ENCODE results near the gene SEMA5A. TPM values are rescaled to one million over a fixed set of nuclear protein-coding genes. Genes with fewer than 3 reads are reported as not detected.

The SEMA5A gene
- total RNA-seq, 1 experiment from 2014 or later: 9.3 TPM

DNA sequence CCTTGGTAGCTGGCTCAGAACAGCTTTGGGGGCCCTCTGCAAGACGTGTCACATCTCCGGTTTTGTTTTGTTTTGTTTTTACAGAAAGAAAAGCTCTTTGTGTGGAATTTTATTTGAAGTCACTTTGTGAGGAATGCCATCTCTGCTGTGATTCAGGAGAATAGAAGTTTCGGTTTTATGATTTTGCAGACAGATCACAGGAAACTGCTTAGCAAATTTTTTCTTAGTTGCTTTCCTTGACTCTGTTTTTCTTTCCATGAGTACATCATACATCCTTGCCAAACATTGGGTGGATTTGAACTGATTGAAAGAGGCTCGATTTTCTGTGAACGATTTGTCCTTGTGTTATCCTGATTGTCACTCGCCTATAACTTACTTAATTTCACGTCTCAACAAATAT, 5.1 kb downstream of the SEMA5A start (continued):
- TF ChIP-seq NFYB (CRISPR knock-in tag; conservative IDR thresholded peaks at IDR 0.05; ENCODE audit: low read depth): no peak

DNA sequence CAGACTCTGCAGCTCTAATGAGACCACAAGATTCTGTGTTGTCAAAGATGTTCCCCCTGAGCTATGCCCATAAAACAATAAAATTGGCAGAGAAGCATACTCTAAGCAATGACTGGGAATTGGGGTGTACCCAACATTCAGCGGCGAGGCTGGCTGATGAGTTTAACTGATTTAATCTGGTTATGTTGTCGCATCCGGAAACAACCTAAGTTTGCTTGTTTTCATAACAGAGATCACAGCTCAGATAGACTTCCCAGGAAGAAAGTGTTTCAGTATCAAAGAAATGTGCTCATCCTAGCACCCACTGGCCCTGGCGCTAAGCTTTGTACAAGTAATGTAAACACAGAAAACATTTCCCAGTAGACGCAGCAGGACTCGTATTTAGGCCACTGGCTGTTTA, 7.4 kb downstream of the SEMA5A start:
- Mint-ChIP-seq H3K4me1 (peaks cover 23% of the 10 kb centered on the region), H3K9me3 (no peaks in the 10 kb centered on the region), H3K4me3 (no peak overlapping the region), H3K27me3 (ENCODE audit: low read depth) (no peaks in the 10 kb centered on the region), H3K27ac (no peak overlapping the region), H3K36me3 (no peaks in the 10 kb centered on the region)
- TF ChIP-seq, protein P1, sequence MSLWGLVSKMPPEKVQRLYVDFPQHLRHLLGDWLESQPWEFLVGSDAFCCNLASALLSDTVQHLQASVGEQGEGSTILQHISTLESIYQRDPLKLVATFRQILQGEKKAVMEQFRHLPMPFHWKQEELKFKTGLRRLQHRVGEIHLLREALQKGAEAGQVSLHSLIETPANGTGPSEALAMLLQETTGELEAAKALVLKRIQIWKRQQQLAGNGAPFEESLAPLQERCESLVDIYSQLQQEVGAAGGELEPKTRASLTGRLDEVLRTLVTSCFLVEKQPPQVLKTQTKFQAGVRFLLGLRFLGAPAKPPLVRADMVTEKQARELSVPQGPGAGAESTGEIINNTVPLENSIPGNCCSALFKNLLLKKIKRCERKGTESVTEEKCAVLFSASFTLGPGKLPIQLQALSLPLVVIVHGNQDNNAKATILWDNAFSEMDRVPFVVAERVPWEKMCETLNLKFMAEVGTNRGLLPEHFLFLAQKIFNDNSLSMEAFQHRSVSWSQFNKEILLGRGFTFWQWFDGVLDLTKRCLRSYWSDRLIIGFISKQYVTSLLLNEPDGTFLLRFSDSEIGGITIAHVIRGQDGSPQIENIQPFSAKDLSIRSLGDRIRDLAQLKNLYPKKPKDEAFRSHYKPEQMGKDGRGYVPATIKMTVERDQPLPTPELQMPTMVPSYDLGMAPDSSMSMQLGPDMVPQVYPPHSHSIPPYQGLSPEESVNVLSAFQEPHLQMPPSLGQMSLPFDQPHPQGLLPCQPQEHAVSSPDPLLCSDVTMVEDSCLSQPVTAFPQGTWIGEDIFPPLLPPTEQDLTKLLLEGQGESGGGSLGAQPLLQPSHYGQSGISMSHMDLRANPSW (CRISPR knock-in tag; conservative IDR thresholded peaks at IDR 0.05; ENCODE audit: low read depth): no peak
- TF ChIP-seq CBFB (CRISPR knock-in tag; IDR thresholded peaks at IDR 0.05; ENCODE audit: low read depth) (no peak), MYBL2 (CRISPR knock-in tag; IDR thresholded peaks at IDR 0.05) (no peak), GRHL2 (CRISPR knock-in tag; IDR thresholded peaks at IDR 0.05; ENCODE audit: insufficient replicate concordance, severe bottlenecking) (no peak), JAZF1 (CRISPR knock-in tag; IDR thresholded peaks at IDR 0.05) (no peak), ATF1 (CRISPR knock-in tag; IDR thresholded peaks at IDR 0.05) (no peak), ZNF219 (CRISPR knock-in tag; IDR thresholded peaks at IDR 0.05; ENCODE audit: borderline replicate concordance) (no peak)
- TF ChIP-seq, protein P2, sequence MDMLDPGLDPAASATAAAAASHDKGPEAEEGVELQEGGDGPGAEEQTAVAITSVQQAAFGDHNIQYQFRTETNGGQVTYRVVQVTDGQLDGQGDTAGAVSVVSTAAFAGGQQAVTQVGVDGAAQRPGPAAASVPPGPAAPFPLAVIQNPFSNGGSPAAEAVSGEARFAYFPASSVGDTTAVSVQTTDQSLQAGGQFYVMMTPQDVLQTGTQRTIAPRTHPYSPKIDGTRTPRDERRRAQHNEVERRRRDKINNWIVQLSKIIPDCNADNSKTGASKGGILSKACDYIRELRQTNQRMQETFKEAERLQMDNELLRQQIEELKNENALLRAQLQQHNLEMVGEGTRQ (CRISPR knock-in tag; IDR thresholded peaks at IDR 0.05): no peak
- TF ChIP-seq, protein P3, sequence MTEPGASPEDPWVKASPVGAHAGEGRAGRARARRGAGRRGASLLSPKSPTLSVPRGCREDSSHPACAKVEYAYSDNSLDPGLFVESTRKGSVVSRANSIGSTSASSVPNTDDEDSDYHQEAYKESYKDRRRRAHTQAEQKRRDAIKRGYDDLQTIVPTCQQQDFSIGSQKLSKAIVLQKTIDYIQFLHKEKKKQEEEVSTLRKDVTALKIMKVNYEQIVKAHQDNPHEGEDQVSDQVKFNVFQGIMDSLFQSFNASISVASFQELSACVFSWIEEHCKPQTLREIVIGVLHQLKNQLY (CRISPR knock-in tag; IDR thresholded peaks at IDR 0.05): no peak
- TF ChIP-seq, protein P4, sequence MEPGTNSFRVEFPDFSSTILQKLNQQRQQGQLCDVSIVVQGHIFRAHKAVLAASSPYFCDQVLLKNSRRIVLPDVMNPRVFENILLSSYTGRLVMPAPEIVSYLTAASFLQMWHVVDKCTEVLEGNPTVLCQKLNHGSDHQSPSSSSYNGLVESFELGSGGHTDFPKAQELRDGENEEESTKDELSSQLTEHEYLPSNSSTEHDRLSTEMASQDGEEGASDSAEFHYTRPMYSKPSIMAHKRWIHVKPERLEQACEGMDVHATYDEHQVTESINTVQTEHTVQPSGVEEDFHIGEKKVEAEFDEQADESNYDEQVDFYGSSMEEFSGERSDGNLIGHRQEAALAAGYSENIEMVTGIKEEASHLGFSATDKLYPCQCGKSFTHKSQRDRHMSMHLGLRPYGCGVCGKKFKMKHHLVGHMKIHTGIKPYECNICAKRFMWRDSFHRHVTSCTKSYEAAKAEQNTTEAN (CRISPR knock-in tag; IDR thresholded peaks at IDR 0.05): no peak
- CTCF ChIA-PET: interaction anchor here (1.3 kb wide), 1 partner anchor 383 kb away, joined by 3 read pairs; no protein-coding TSS in a partner anchor
- ATAC-seq: no peak
- POLR2A ChIA-PET: no interaction called here
- DNase-seq (ENCODE audit: low spot score): no peak

DNA sequence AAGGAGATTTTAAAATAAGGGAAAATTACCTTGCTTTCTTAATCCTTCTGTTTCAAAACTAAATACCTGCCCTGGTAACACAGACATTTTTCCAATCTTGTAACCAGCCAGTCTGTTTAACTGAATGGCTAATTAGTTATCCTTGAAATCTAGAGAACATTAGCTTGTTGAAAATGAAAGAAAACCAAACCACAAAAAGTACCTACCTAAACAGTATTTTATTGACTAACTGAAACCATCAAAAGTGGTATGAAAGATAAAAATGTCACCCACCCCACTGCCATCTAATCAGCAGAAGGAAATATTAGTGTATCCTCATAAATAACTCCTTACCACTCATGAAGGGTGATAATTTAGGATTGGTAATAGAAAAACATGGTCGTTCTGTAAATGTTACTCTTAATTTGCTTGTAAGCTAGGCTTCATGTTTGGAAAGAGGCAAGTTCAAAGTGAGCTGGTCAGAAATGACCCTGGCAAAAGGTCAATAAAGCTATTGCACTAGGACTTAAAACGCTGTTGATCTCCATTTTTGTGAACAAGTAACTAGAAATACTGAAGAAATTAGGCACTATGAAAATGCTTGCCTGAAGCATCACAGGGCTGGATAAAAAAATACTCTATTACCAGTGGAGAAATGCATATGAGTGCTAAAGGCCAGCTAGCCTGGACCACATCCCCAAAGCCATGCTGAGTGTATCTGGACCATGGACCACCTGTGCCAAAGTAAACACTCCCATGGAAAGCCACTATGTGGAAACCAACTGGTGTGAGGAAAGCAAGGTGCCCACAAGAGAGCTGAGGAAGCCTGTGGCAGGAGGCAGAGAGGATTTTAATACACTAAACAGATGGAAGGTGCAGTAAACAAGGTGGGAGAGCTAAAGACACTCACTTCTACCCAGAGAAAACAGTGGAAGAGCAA, 8.4 kb downstream of the SEMA5A start:
- H3K9me3 Mint-ChIP-seq: no peaks in the 10 kb centered on the region
- CTCF ChIA-PET: interaction anchor here (1.2 to 1.3 kb wide), 2 partner anchors 8 to 381 kb away, joined by 3 read pairs; partner anchors contain the start of gene SEMA5A
- no peaks in the 10 kb centered on the region for H3K36me3 Mint-ChIP-seq
- no peak overlapping the region for H3K27ac Mint-ChIP-seq
- ATAC-seq (no peak), DNase-seq (ENCODE audit: low spot score) (no peak)
- H3K4me3 Mint-ChIP-seq: no peak overlapping the region
- H3K4me1 Mint-ChIP-seq: peaks cover 31% of the 10 kb centered on the region
- POLR2A ChIA-PET: no interaction called here
- H3K27me3 Mint-ChIP-seq (ENCODE audit: low read depth): no peaks in the 10 kb centered on the region
- TF ChIP-seq, protein P5, sequence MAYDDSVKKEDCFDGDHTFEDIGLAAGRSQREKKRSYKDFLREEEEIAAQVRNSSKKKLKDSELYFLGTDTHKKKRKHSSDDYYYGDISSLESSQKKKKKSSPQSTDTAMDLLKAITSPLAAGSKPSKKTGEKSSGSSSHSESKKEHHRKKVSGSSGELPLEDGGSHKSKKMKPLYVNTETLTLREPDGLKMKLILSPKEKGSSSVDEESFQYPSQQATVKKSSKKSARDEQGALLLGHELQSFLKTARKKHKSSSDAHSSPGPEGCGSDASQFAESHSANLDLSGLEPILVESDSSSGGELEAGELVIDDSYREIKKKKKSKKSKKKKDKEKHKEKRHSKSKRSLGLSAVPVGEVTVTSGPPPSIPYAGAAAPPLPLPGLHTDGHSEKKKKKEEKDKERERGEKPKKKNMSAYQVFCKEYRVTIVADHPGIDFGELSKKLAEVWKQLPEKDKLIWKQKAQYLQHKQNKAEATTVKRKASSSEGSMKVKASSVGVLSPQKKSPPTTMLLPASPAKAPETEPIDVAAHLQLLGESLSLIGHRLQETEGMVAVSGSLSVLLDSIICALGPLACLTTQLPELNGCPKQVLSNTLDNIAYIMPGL (CRISPR knock-in tag; IDR thresholded peaks at IDR 0.05): no peak
- TF ChIP-seq, protein P6, sequence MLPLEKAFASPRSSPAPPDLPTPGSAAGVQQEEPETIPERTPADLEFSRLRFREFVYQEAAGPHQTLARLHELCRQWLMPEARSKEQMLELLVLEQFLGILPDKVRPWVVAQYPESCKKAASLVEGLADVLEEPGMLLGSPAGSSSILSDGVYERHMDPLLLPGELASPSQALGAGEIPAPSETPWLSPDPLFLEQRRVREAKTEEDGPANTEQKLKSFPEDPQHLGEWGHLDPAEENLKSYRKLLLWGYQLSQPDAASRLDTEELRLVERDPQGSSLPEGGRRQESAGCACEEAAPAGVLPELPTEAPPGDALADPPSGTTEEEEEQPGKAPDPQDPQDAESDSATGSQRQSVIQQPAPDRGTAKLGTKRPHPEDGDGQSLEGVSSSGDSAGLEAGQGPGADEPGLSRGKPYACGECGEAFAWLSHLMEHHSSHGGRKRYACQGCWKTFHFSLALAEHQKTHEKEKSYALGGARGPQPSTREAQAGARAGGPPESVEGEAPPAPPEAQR (CRISPR knock-in tag; IDR thresholded peaks at IDR 0.05): no peak
- no peak for TF ChIP-seq TEAD4 (CRISPR knock-in tag; IDR thresholded peaks at IDR 0.05)
- TF ChIP-seq ELF4 (CRISPR knock-in tag; IDR thresholded peaks at IDR 0.05; ENCODE audit: low read depth): no peak
- no peak for TF ChIP-seq RELA (CRISPR knock-in tag; IDR thresholded peaks at IDR 0.05; ENCODE audit: borderline replicate concordance)
- no peak for TF ChIP-seq NFE2L1 (CRISPR knock-in tag; IDR thresholded peaks at IDR 0.05)
- TF ChIP-seq ZNF317 (CRISPR knock-in tag; IDR thresholded peaks at IDR 0.05; ENCODE audit: borderline replicate concordance, low read depth): no peak
- TF ChIP-seq, protein P7, sequence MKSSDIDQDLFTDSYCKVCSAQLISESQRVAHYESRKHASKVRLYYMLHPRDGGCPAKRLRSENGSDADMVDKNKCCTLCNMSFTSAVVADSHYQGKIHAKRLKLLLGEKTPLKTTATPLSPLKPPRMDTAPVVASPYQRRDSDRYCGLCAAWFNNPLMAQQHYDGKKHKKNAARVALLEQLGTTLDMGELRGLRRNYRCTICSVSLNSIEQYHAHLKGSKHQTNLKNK (CRISPR knock-in tag; IDR thresholded peaks at IDR 0.05): no peak
- TF ChIP-seq, protein P8, sequence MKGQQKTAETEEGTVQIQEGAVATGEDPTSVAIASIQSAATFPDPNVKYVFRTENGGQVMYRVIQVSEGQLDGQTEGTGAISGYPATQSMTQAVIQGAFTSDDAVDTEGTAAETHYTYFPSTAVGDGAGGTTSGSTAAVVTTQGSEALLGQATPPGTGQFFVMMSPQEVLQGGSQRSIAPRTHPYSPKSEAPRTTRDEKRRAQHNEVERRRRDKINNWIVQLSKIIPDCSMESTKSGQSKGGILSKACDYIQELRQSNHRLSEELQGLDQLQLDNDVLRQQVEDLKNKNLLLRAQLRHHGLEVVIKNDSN (CRISPR knock-in tag; IDR thresholded peaks at IDR 0.05): no peak
- no peak for TF ChIP-seq ATF1 (CRISPR knock-in tag; IDR thresholded peaks at IDR 0.05)
- TF ChIP-seq CREB1 (CRISPR knock-in tag; IDR thresholded peaks at IDR 0.05): no peak
- TF ChIP-seq ZNF138 (CRISPR knock-in tag; conservative IDR thresholded peaks at IDR 0.05): no peak

Measured in WTC11 (cell line).